HL-60 (cell line): ENCODE results near the gene SCAF4.

Experiments used
- DNase-seq, 2 experiments: peaks; one replicate each; pipeline ENCODE4 v3.0.0-alpha.2; 2010 to 2020; ENCODE audit warnings: low read depth in 1 of 2, low spot score in 1 of 2
- H3K27ac ChIP-seq: fragments of 250-450 bp; sonication (Bioruptor Pico); replicated peaks from 2 replicates; pipeline ENCODE4 v1.5.1; 2020; ENCODE audit warnings: mild to moderate bottlenecking, moderate library complexity
- H3K27me3 ChIP-seq: fragments of 250-450 bp; sonication (Bioruptor Pico); 2 replicates; pipeline ENCODE4 v1.5.1; 2021; ENCODE audit warnings: mild to moderate bottlenecking, moderate library complexity; ENCODE audit not compliant: insufficient read depth, poor library complexity, severe bottlenecking
- H3K4me3 ChIP-seq: replicated peaks from 2 replicates; pipeline ENCODE4 v1.5.1; 2011; ENCODE audit warnings: mild to moderate bottlenecking, control low read depth, low read length; ENCODE audit not compliant: insufficient read depth
- CTCF ChIP-seq: IDR thresholded peaks from one replicate; pipeline ENCODE4 v1.5.1; 2011; ENCODE audit warnings: low read length, control low read depth, inconsistent platforms; ENCODE audit not compliant: insufficient read depth
- GABPA ChIP-seq: IDR thresholded peaks from 2 replicates; pipeline ENCODE4 v1.6.1; 2012; ENCODE audit warnings: low read depth
- POLR2AphosphoS5 ChIP-seq: IDR thresholded peaks from 2 replicates; pipeline ENCODE4 v1.6.1; 2012; ENCODE audit warnings: low read depth
- REST ChIP-seq: IDR thresholded peaks from 2 replicates; pipeline ENCODE4 v1.6.1; 2012; ENCODE audit warnings: low read depth; ENCODE audit not compliant: insufficient replicate concordance
- SPI1 ChIP-seq: IDR thresholded peaks from 2 replicates; pipeline ENCODE4 v1.6.1; 2012; ENCODE audit warnings: low read depth, mild to moderate bottlenecking, borderline replicate concordance

The SCAF4 gene

GRCh38 chr21:31670070-31670469 is 61.8 kb downstream of the SCAF4 start:
- no peak for DNase-seq
- Histone ChIP-seq H3K27ac (no peak overlapping the region), H3K4me3 (no peak overlapping the region), H3K27me3 (no peaks in the 10 kb centered on the region)
- TF ChIP-seq GABPA (no peak), REST (no peak), CTCF (no peak), POLR2AphosphoS5 (no peak), SPI1 (no peak)

GRCh38 chr21:31668651-31669491 is 63.0 kb downstream of the SCAF4 start:
- no peak for DNase-seq
- Histone ChIP-seq H3K27me3 (no peaks in the 10 kb centered on the region), H3K27ac (no peak overlapping the region), H3K4me3 (no peak overlapping the region)
- no peak for TF ChIP-seq SPI1
- no peak for TF ChIP-seq GABPA
- no peak for TF ChIP-seq CTCF
- no peak for TF ChIP-seq REST
- no peak for TF ChIP-seq POLR2AphosphoS5

GRCh38 chr21:31667639-31668038 is 64.3 kb downstream of the SCAF4 start:
- Histone ChIP-seq H3K27me3 (no peaks in the 10 kb centered on the region), H3K4me3 (no peak overlapping the region), H3K27ac (no peak overlapping the region)
- TF ChIP-seq REST (no peak), CTCF (no peak), POLR2AphosphoS5 (no peak), SPI1 (no peak), GABPA (no peak)
- no peak for DNase-seq
